ENCODE results near the gene CAPN15. TPM values are rescaled to one million over a fixed set of nuclear protein-coding genes. Genes with fewer than 3 reads are reported as not detected.
A peak's percentile ranks its signal among the peaks of the same experiment; 100 is the strongest.

CAPN15 gene
- total and polyA plus RNA-seq, 2 of the 4 experiments (the other 2 are of a cell fraction): 9.3 to 24.3 TPM

DNA sequence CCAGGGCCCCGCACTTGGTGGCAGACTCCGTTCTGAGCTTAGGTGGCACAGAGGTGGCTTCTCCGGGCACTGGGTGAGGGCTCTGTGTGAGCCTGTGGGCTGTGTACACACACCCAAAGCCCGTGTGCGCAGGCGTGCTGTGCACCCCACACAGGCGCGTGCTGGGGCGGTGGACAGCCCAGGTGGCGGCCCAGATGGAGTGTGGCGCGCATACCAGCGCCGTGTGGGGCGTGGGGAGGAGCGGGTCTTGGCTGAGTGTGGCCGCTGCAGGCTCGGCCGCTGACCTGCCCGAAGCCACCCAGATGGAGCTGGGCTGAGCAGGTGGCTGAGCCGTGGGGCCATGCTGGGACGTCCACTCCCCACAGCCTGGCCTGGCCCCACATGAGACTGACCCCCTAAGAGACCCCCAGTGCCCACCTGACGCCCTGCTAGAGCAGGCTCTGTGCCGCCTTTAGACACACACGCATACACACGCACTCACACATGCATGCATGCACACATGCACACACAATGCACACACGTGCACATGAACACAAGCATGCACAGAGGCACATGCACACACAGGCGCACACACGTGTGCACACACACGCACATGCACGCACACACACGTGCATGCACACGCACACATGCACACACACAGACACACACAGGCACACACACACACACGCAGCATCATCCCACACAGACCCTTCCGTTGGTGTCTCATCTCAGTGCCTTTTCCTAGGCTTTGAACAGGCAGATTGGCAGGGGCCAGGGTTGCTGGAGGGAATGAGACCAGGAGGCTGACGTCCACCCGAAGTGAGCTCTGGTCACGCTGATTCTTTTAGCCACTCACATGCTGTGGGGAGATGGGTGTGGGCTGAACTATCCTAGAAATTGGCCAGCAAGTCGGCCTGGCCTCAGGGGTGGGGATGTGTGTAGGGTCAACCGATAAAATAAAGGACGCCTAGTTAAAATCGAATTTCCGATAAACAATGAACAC is 34.7 kb downstream of the CAPN15 start:
- BruUV-seq (replicated peaks): no TSS peak
- H4K20me1 ChIP-seq (ENCODE audit: insufficient read depth, low read length): peaks cover 5% of the 10 kb centered on the region; the same call in 1 of the 2 replicates
- ATAC-seq (ENCODE audit: low read depth) (no peak), DNase-seq (no peak)
- ChIA-PET CTCF (no interaction called here), POLR2A (ENCODE audit: unreplicated experiment) (no interaction called here)
- H3K9me3 ChIP-seq (ENCODE audit: control insufficient read depth, insufficient read depth, low read length): no peaks in the 10 kb centered on the region
- no peak overlapping the region for H4K8ac ChIP-seq (ENCODE audit: low read depth in 2 of 2, low read length in 2 of 2)
- H3K9ac ChIP-seq (ENCODE audit: low read depth, low read length): no peak overlapping the region
- peak overlapping the region; percentile 49; the same call in 1 of the 2 replicates for H3K23ac ChIP-seq (ENCODE audit: low read depth, low read length)
- no peak overlapping the region for H3K4me3 ChIP-seq (ENCODE audit: insufficient read depth, low read depth, low read length)
- no peak overlapping the region for H2AK5ac ChIP-seq (ENCODE audit: low read depth, low read length)
- H2BK120ac ChIP-seq (ENCODE audit: low read depth, low read length): no peak overlapping the region
- no peak overlapping the region for H3K18ac ChIP-seq (ENCODE audit: low read depth, low read length)
- no peak overlapping the region for H2BK15ac ChIP-seq (ENCODE audit: low read depth, low read length)
- TF ChIP-seq RFX5 (IDR thresholded peaks at IDR 0.05; ENCODE audit: low read depth, low read length) (no peak), RCOR1 (IDR thresholded peaks at IDR 0.05; ENCODE audit: insufficient replicate concordance, low read length) (no peak), RAD21 (IDR thresholded peaks at IDR 0.05; ENCODE audit: low read length) (no peak), MAFK (IDR thresholded peaks at IDR 0.05; ENCODE audit: low read depth, low read length) (no peak), FOS (IDR thresholded peaks at IDR 0.05; ENCODE audit: low read depth, low read length) (no peak), SMC3 (IDR thresholded peaks at IDR 0.05; ENCODE audit: low read depth, low read length) (no peak), POLR2A (IDR thresholded peaks at IDR 0.05; ENCODE audit: low read depth, low read length) (no peak), CHD1 (IDR thresholded peaks at IDR 0.05; ENCODE audit: low read depth, low read length) (no peak), CEBPB (IDR thresholded peaks at IDR 0.05; ENCODE audit: low read depth, low read length) (no peak)
- TF ChIP-seq, protein P1, sequence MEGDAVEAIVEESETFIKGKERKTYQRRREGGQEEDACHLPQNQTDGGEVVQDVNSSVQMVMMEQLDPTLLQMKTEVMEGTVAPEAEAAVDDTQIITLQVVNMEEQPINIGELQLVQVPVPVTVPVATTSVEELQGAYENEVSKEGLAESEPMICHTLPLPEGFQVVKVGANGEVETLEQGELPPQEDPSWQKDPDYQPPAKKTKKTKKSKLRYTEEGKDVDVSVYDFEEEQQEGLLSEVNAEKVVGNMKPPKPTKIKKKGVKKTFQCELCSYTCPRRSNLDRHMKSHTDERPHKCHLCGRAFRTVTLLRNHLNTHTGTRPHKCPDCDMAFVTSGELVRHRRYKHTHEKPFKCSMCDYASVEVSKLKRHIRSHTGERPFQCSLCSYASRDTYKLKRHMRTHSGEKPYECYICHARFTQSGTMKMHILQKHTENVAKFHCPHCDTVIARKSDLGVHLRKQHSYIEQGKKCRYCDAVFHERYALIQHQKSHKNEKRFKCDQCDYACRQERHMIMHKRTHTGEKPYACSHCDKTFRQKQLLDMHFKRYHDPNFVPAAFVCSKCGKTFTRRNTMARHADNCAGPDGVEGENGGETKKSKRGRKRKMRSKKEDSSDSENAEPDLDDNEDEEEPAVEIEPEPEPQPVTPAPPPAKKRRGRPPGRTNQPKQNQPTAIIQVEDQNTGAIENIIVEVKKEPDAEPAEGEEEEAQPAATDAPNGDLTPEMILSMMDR (conservative IDR thresholded peaks at IDR 0.05; ENCODE audit: low read depth, low read length): no peak
- in situ Hi-C loops (cut with MboI; ENCODE audit: low sequenced_read_pairs): no loop called here
- H3K27me3 ChIP-seq (ENCODE audit: control insufficient read depth, insufficient read depth, low read length): peaks cover 48% of the 10 kb centered on the region
- no peak overlapping the region for H3K56ac ChIP-seq (ENCODE audit: extremely low read depth, insufficient read depth, low read length)
- H3K14ac ChIP-seq (replicated peaks; ENCODE audit: low read depth, low read length): no peak overlapping the region
- H3K4ac ChIP-seq (ENCODE audit: low read depth, low read length): no peak overlapping the region
- H3K36me3 ChIP-seq (ENCODE audit: control insufficient read depth, insufficient read depth, low read length): no peaks in the 10 kb centered on the region
- H3K4me1 ChIP-seq (ENCODE audit: control insufficient read depth, insufficient read depth, low read length): peaks cover 13% of the 10 kb centered on the region
- H3K4me2 ChIP-seq (ENCODE audit: low read depth, low read length): no peak overlapping the region
- peaks cover 4% of the 10 kb centered on the region for H3K9me1 ChIP-seq (ENCODE audit: insufficient read depth, low read length)
- H4K91ac ChIP-seq (ENCODE audit: insufficient read depth, low read depth, low read length): no peak overlapping the region
- H4K5ac ChIP-seq (ENCODE audit: low read depth, low read length): no peak overlapping the region
- H3K79me1 ChIP-seq (ENCODE audit: low read depth in 1 of 2, low read length in 2 of 2): no peaks in the 10 kb centered on the region
- H2AFZ ChIP-seq (replicated peaks; ENCODE audit: low read length, poor library complexity): peak overlapping the region; percentile 44
- 75% methylated on average over 15 of the region's 43 CpGs; no CpG with 5 or more reads in 1 of the 2 experiments for WGBS, 2 experiments (ENCODE audit: extremely low coverage in 2 of 2, insufficient read length in 1 of 2)
- no peak overlapping the region for H2BK5ac ChIP-seq (ENCODE audit: low read depth, low read length, poor library complexity, severe bottlenecking)
- no peak overlapping the region for H3K27ac ChIP-seq (ENCODE audit: insufficient read depth, low read length)
- dilution Hi-C loops (cut with HindIII; ENCODE audit: low sequenced_read_pairs, unreplicated experiment): no loop called here
- intact Hi-C loops (cut with micrococcal nuclease): no loop called here
- H2AK9ac ChIP-seq (replicated peaks; ENCODE audit: low read depth, low read length, poor library complexity): peak overlapping the region; percentile 37
- H2BK20ac ChIP-seq (ENCODE audit: low read depth, low read length): no peak overlapping the region

Data from IMR-90 (cell line).